Panc1 (cell line): ENCODE results near the gene GSTK1. TPM values are rescaled to one million over a fixed set of nuclear protein-coding genes. Genes with fewer than 3 reads are reported as not detected.

ENCODE experiments used
- ATAC-seq: fragments of 200-7000 bp; cut with Tn5 transposase; 2 replicates; pipeline ENCODE4 v1.9.1; 2020; ENCODE audit warnings: mild to moderate bottlenecking, moderate library complexity
- BruUV-seq: library from RNA; stranded (reverse); fragments of 400-500 nt; replicated peaks from 2 replicates; lab custom pipeline; 2021; lab: Mats Ljungman, UMichigan
- CTCF ChIA-PET: fragments of 300-600 bp; sonication (Branson Sonifier 250); formaldehyde crosslinking; loops from one replicate; lab custom pipeline; 2022; ENCODE audit warnings: antibody characterized with exemption; lab: Charles Lee
- POLR2A ChIA-PET: fragments of 300-600 bp; sonication (Branson Sonifier 250); formaldehyde crosslinking; loops from one replicate; lab custom pipeline; 2022; ENCODE audit warnings: antibody characterized with exemption; lab: Charles Lee
- DNase-seq: peaks from one replicate; pipeline ENCODE4 v3.0.0-alpha.2; 2010; ENCODE audit warnings: low read depth, low spot score
- H3K27ac ChIP-seq: 2 replicates; pipeline ENCODE4 v1.5.1; 2011; ENCODE audit warnings: mild to moderate bottlenecking, low read length, inconsistent platforms
- H3K27me3 ChIP-seq: fragments of 200-500 bp; sonication (Bioruptor generic); 2 replicates; pipeline ENCODE4 v1.6.0; 2014; ENCODE audit warnings: low read length, inconsistent platforms; ENCODE audit not compliant: control insufficient read depth, insufficient read depth
- H3K36me3 ChIP-seq: fragments of 200-500 bp; sonication (Bioruptor generic); 2 replicates; pipeline ENCODE4 v1.5.1; 2014; ENCODE audit warnings: inconsistent platforms, mild to moderate bottlenecking, low read length, moderate library complexity; ENCODE audit not compliant: control insufficient read depth, insufficient read depth
- H3K4me1 ChIP-seq: 2 replicates; pipeline ENCODE4 v1.5.1; 2011; ENCODE audit warnings: inconsistent platforms, mild to moderate bottlenecking, low read length, moderate library complexity; ENCODE audit not compliant: control insufficient read depth, insufficient read depth
- H3K4me3 ChIP-seq, 2 experiments: 2 replicates each; pipeline ENCODE4 v1.5.1; 2011 to 2012; ENCODE audit warnings: low read depth in 2 of 2, low read length in 2 of 2, mild to moderate bottlenecking in 2 of 2, inconsistent platforms in 1 of 2, moderate library complexity in 1 of 2
- H3K9me3 ChIP-seq: fragments of 200-500 bp; sonication (Bioruptor generic); 2 replicates; pipeline ENCODE4 v1.5.1; 2014; ENCODE audit warnings: low read depth, mild to moderate bottlenecking, inconsistent platforms, low read length, moderate library complexity; ENCODE audit not compliant: control insufficient read depth, insufficient read depth
- POLR2AphosphoS5 ChIP-seq: IDR thresholded peaks from 2 replicates; pipeline ENCODE4 v1.6.1; 2012; ENCODE audit warnings: mild to moderate bottlenecking, low read depth, low read length, moderate library complexity
- SIN3A ChIP-seq: IDR thresholded peaks from 2 replicates; pipeline ENCODE4 v1.6.1; 2012; ENCODE audit warnings: low read depth, mild to moderate bottlenecking, low read length, moderate library complexity, borderline replicate concordance; ENCODE audit not compliant: insufficient read depth
- TCF7L2 ChIP-seq: IDR thresholded peaks from 2 replicates; pipeline ENCODE4 v1.6.1; 2011; ENCODE audit warnings: mild to moderate bottlenecking, low read depth, low read length, inconsistent platforms
- in situ Hi-C: cut with HindIII; loops from 2 replicates; pipeline ENCODE4 v1.10.0; 2016; ENCODE audit warnings: low sequenced_read_pairs, low pct_unique_long_range_greater_than_20kb
- intact Hi-C: fragments of 100-400 bp; cut with micrococcal nuclease; formaldehyde crosslinking; loops from one replicate; pipeline ENCODE4 v1.10.0; 2022; ENCODE audit not compliant: unreplicated experiment
- total RNA-seq: library from RNA; stranded (reverse); gene quantifications from one replicate; pipeline ENCODE4 v1.2.1, GENCODE V29; 2021; ENCODE audit not compliant: unreplicated experiment
- TF ChIP-seq, protein P1 (sequence below): fragments of 450-650 bp; IDR thresholded peaks from 2 replicates; pipeline ENCODE4 v1.5.1; 2017; ENCODE audit warnings: mild to moderate bottlenecking
- TF ChIP-seq, protein P2 (sequence below), 2 experiments: IDR thresholded peaks; 2 replicates each; pipeline ENCODE4 v1.6.1; 2011 to 2012; ENCODE audit warnings: low read depth in 2 of 2, control low read depth in 1 of 2, low read length in 1 of 2, mild to moderate bottlenecking in 1 of 2, moderate library complexity in 1 of 2; ENCODE audit not compliant: insufficient read depth in 1 of 2

GSTK1 gene
- total RNA-seq, 1 experiment from 2014 or later = 100 TPM

DNA sequence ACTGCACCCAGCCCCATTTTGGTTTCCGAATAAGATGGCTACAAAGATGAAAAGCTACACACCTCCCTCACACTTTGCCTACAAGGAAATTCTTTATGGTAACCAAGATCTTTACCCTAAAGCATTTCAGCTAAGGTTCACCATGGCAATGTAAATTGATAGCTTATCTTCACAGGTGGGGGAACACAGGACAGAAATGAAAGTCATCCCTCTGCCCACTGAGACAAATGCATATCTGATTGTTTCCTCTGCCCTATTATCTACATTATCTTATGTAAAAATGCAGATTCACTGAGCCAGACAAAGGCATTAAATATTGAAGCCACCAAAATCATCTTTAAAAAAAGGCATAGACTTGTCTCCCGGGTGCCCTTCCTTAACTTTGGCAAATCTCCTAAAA lies 18.3 kb downstream of the GSTK1 start:
- Histone ChIP-seq H3K36me3 (no peaks in the 10 kb centered on the region), H3K27ac (no peak overlapping the region), H3K27me3 (no peaks in the 10 kb centered on the region), H3K4me1 (peaks cover 21% of the 10 kb centered on the region), H3K4me3 (no peak overlapping the region), H3K9me3 (no peaks in the 10 kb centered on the region)
- in situ Hi-C loops = no loop called here
- ChIA-PET POLR2A (no interaction called here), CTCF (no interaction called here)
- TF ChIP-seq TCF7L2 = no peak
- TF ChIP-seq SIN3A = no peak
- TF ChIP-seq POLR2AphosphoS5 = no peak
- TF ChIP-seq, protein P1, sequence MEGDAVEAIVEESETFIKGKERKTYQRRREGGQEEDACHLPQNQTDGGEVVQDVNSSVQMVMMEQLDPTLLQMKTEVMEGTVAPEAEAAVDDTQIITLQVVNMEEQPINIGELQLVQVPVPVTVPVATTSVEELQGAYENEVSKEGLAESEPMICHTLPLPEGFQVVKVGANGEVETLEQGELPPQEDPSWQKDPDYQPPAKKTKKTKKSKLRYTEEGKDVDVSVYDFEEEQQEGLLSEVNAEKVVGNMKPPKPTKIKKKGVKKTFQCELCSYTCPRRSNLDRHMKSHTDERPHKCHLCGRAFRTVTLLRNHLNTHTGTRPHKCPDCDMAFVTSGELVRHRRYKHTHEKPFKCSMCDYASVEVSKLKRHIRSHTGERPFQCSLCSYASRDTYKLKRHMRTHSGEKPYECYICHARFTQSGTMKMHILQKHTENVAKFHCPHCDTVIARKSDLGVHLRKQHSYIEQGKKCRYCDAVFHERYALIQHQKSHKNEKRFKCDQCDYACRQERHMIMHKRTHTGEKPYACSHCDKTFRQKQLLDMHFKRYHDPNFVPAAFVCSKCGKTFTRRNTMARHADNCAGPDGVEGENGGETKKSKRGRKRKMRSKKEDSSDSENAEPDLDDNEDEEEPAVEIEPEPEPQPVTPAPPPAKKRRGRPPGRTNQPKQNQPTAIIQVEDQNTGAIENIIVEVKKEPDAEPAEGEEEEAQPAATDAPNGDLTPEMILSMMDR = no peak
- TF ChIP-seq, protein P2, sequence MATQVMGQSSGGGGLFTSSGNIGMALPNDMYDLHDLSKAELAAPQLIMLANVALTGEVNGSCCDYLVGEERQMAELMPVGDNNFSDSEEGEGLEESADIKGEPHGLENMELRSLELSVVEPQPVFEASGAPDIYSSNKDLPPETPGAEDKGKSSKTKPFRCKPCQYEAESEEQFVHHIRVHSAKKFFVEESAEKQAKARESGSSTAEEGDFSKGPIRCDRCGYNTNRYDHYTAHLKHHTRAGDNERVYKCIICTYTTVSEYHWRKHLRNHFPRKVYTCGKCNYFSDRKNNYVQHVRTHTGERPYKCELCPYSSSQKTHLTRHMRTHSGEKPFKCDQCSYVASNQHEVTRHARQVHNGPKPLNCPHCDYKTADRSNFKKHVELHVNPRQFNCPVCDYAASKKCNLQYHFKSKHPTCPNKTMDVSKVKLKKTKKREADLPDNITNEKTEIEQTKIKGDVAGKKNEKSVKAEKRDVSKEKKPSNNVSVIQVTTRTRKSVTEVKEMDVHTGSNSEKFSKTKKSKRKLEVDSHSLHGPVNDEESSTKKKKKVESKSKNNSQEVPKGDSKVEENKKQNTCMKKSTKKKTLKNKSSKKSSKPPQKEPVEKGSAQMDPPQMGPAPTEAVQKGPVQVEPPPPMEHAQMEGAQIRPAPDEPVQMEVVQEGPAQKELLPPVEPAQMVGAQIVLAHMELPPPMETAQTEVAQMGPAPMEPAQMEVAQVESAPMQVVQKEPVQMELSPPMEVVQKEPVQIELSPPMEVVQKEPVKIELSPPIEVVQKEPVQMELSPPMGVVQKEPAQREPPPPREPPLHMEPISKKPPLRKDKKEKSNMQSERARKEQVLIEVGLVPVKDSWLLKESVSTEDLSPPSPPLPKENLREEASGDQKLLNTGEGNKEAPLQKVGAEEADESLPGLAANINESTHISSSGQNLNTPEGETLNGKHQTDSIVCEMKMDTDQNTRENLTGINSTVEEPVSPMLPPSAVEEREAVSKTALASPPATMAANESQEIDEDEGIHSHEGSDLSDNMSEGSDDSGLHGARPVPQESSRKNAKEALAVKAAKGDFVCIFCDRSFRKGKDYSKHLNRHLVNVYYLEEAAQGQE (IDR thresholded peaks at IDR 0.05; ENCODE audit: insufficient read depth in 1 of 2, low read depth in 2 of 2, low read length in 1 of 2) = no peak
- no peak for ATAC-seq
- BruUV-seq = no TSS peak
- intact Hi-C loops = no loop called here
- DNase-seq = no peak

DNA sequence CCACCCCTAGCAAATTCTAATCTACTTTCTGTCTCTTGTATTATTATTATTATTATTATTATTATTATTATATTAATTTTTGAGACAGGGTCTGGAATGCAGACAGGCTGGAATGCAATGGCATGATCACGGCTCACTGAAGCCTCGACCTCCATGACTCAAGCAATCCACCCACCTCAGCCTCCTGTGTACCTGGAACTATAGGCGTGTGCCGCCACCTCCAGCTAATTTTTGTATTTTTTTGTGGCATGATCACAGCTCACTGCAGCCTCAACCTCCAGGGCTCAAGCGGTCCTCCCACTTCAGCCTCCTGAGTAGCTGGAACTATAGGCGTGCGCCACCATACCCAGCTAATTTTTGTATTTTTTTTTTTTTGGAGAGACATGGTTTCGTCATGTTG lies 18.9 kb downstream of the GSTK1 start:
- no peak for TF ChIP-seq POLR2AphosphoS5
- TF ChIP-seq, protein P2 (IDR thresholded peaks at IDR 0.05; ENCODE audit: insufficient read depth in 1 of 2, low read depth in 2 of 2, low read length in 1 of 2) = no peak
- TF ChIP-seq SIN3A = no peak
- no peak for TF ChIP-seq TCF7L2
- TF ChIP-seq, protein P1 = no peak
- no TSS peak for BruUV-seq
- POLR2A ChIA-PET = no interaction called here

More for the DNA sequence above, 18.9 kb downstream of the GSTK1 start:
- no peak for ATAC-seq
- H3K36me3 ChIP-seq = no peaks in the 10 kb centered on the region
- H3K4me1 ChIP-seq = peaks cover 21% of the 10 kb centered on the region
- intact Hi-C loops = no loop called here
- H3K4me3 ChIP-seq = no peak overlapping the region
- DNase-seq = no peak
- H3K9me3 ChIP-seq = no peaks in the 10 kb centered on the region
- in situ Hi-C loops = no loop called here
- no peaks in the 10 kb centered on the region for H3K27me3 ChIP-seq
- CTCF ChIA-PET = no interaction called here
- H3K27ac ChIP-seq = no peak overlapping the region
